Adrenal gland (tissue), 12 donors: ENCODE results near the gene NKX2-8. TPM values are rescaled to one million over a fixed set of nuclear protein-coding genes. Genes with fewer than 3 reads are reported as not detected.

Source experiments
- DNase-seq, 7 donors: peaks; one replicate each; pipeline ENCODE4 v3.0.0-alpha.2; 2019 to 2020
- H3K27ac ChIP-seq, 5 donors: fragments of 200-600 bp; sonication (generic) in 4 of 5; 1 replicate in 3 of 5; 2 replicates in 2 of 5; pipeline versions ENCODE4 v1.5.1 to v1.8.0; 2016 to 2020; ENCODE audit warnings: mild to moderate bottlenecking in 1 of 5
- H3K27me3 ChIP-seq: fragments of 200-600 bp; 2 replicates; pipeline ENCODE4 v1.8.0; 2021
- H3K36me3 ChIP-seq, 2 donors: fragments of 200-600 bp; replicated peaks in 1 of 2; 1 replicate in 1 of 2; 2 replicates in 1 of 2; pipeline versions ENCODE4 v1.5.1 to v1.8.0; 2018 to 2022
- H3K4me1 ChIP-seq, 2 donors: fragments of 200-600 bp; replicated peaks in 1 of 2; 1 replicate in 1 of 2; 2 replicates in 1 of 2; pipeline versions ENCODE4 v1.5.1 to v1.8.0; 2018 to 2021
- H3K4me3 ChIP-seq, 4 donors: fragments of 200-600 bp; sonication (generic) in 3 of 4; one replicate each; pipeline ENCODE4 v1.5.1; 2016 to 2018
- H3K9me3 ChIP-seq, 3 donors: fragments of 200-600 bp; sonication (generic) in 1 of 3; replicated peaks in 1 of 3; 1 replicate in 2 of 3; 2 replicates in 1 of 3; pipeline versions ENCODE4 v1.5.1 to v1.8.0; 2016 to 2021
- POLR2A ChIP-seq, 2 donors: fragments of 450-650 bp; IDR thresholded peaks; one replicate each; pipeline ENCODE4 v1.6.1; 2017; ENCODE audit warnings: antibody characterized with exemption in 2 of 2, mild to moderate bottlenecking in 2 of 2, moderate library complexity in 1 of 2
- WGBS, 4 donors: extraction: QIAGEN DNeasy Blood & Tissue Kit in 2 of 4; methylation state at CpG; one replicate each; pipeline versions ENCODE4 v1.1.5 to v1.1.7; 2013 to 2017; 5-methylcytosine and 5-hydroxymethylcytosine counted together
- intact Hi-C, 2 donors: fragments of 100-400 bp; cut with DNase I; formaldehyde crosslinking; loops; one replicate each; pipeline versions ENCODE4 v1.14.1 to v1.15.0; 2022 to 2023
- polyA plus RNA-seq, 3 donors: library from polyadenylated mRNA; stranded (reverse); fragments of 200-250 nt in 2 of 3; fragments of 350-450 nt in 1 of 3; fragmentation: Illumina TruSeq in 1 of 3; extraction: RNeasy Lipid Tissue Mini Kit (QIAGEN cat#74804) in 1 of 3; gene quantifications; one replicate each; pipeline ENCODE4 v1.2.3, GENCODE V29; 2013 to 2014
- total RNA-seq, 9 donors: library from RNA; depleted of rRNA in 4 of 9; stranded (reverse); fragments of >200 nt in 4 of 9; fragments of 120-200 nt in 1 of 9; fragmentation: NEBNext Ultra II Directional in 1 of 9; extraction: Animal tissue kit (Norgen Biotek cat#: 25700) in 1 of 9; gene quantifications; one replicate each; pipeline versions ENCODE4 v1.1.0 to v1.2.4, GENCODE V29; 2013 to 2023
- TF ChIP-seq, protein P1 (sequence below), 6 experiments: fragments of 450-650 bp in 4 of 6; fragments of 200-600 bp in 2 of 6; sonication (generic) in 1 of 6; IDR thresholded peaks; 1 replicate in 5 of 6; 2 replicates in 1 of 6; pipeline versions ENCODE4 v1.5.1 to v1.8.0; 2016 to 2021; ENCODE audit warnings: antibody characterized with exemption in 6 of 6, mild to moderate bottlenecking in 2 of 6, moderate library complexity in 1 of 6
- donor health status: healthy with polysubstance abuse.
- donor health status: Bipolar disorder and iron deficiency.
- donor health status: DM: yes; HTN: yes; CAD: no.
- donor health status: DM: no; HTN: no; CAD: no.
- donor health status: DM: no; HTN: no; CAD: no.
- donor health status: DM: yes; HTN: yes; CAD: no.

Gene NKX2-8
- total and polyA plus RNA-seq, 12 donors, result not detected

DNA sequence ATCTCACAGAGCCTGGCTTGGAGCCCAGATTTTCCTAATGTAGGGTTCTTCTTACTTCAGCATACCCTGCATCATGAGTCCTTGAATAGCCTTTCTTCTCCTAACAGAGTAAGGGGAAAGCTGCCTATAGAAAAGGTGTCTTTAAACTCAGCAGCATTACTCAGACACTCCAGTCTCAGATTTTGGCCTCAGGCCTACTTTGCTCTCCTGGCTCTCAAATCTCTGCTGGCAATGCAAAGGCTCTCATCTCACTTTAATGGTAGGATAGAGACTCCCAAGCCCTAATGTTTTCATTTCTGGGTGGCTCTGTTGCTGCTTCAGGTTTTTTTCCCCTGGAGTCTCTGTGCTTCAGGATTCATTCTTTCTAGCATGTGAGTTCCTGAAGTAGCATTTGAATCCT lies 9.1 kb upstream of the NKX2-8 start:
- Histone ChIP-seq H3K27ac (no peak overlapping the region), H3K27me3 (peaks cover 30% of the 10 kb centered on the region), H3K4me3 (no peak overlapping the region), H3K9me3 (no peaks in the 10 kb centered on the region), H3K36me3 (no peaks in the 10 kb centered on the region), H3K4me1 (no peaks in the 10 kb centered on the region)
- TF ChIP-seq, protein P1, sequence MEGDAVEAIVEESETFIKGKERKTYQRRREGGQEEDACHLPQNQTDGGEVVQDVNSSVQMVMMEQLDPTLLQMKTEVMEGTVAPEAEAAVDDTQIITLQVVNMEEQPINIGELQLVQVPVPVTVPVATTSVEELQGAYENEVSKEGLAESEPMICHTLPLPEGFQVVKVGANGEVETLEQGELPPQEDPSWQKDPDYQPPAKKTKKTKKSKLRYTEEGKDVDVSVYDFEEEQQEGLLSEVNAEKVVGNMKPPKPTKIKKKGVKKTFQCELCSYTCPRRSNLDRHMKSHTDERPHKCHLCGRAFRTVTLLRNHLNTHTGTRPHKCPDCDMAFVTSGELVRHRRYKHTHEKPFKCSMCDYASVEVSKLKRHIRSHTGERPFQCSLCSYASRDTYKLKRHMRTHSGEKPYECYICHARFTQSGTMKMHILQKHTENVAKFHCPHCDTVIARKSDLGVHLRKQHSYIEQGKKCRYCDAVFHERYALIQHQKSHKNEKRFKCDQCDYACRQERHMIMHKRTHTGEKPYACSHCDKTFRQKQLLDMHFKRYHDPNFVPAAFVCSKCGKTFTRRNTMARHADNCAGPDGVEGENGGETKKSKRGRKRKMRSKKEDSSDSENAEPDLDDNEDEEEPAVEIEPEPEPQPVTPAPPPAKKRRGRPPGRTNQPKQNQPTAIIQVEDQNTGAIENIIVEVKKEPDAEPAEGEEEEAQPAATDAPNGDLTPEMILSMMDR (IDR thresholded peaks at IDR 0.05), result no peak
- no peak for TF ChIP-seq POLR2A (IDR thresholded peaks at IDR 0.05)
- DNase-seq, result no peak
- intact Hi-C loops, result no loop called here

DNA sequence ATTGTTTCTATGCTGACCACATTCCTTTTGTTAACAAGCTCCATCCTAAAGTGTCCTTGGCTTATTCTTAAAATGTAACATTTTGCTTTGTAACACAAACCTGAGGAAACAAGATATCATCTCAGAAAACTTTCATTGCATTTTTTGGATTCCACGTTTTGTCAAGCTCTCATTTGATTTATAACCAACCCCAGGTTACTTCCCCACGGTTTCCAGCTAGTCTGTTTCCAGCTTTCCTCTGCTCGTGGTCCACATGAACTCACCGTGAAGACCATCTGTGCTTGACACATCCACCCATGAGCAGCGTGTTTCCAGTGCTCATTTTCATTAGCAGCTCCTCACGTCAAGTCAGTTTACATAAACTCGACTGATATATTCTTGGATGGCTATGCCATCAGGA lies 6.4 kb upstream of the NKX2-8 start:
- 12 to 15% (median 13%) methylated on average over 7 of the region's 7 CpGs for WGBS, 4 donors
- Histone ChIP-seq H3K9me3 (no peaks in the 10 kb centered on the region), H3K27ac (no peak overlapping the region), H3K4me3 (no peak overlapping the region), H3K36me3 (no peaks in the 10 kb centered on the region), H3K27me3 (peaks cover 39% of the 10 kb centered on the region), H3K4me1 (no peaks in the 10 kb centered on the region)
- intact Hi-C loops, result no loop called here
- DNase-seq, result no peak
- no peak for TF ChIP-seq POLR2A (IDR thresholded peaks at IDR 0.05)

DNA sequence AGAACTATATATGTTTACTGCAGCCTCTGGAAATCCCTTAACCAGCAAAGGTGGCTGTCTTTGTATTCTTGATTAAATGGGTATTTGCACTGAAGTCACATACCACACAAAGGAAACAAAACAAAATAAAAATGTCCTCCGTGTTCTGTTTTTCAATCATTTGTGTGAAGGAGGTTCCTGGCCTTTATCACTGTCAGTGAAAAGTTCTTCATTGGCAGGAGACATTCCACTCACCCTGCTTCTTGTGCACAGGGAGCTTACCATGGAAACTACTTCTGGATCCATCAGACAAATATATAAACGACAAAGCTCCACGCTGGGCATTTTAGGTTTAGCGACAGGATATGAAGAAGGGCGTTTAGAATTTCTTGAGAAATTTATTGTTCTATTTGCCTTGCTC lies 5.7 kb upstream of the NKX2-8 start:
- intact Hi-C loops, result no loop called here
- Histone ChIP-seq H3K4me3 (no peak overlapping the region), H3K36me3 (no peaks in the 10 kb centered on the region), H3K27me3 (peaks cover 43% of the 10 kb centered on the region), H3K27ac (no peak overlapping the region), H3K9me3 (no peaks in the 10 kb centered on the region), H3K4me1 (no peaks in the 10 kb centered on the region)
- 14 to 24% (median 17%) methylated on average over 5 of the region's 5 CpGs for WGBS, 4 donors
- TF ChIP-seq POLR2A (IDR thresholded peaks at IDR 0.05), result no peak
- TF ChIP-seq, protein P1 (IDR thresholded peaks at IDR 0.05), result no peak
- no peak for DNase-seq

DNA sequence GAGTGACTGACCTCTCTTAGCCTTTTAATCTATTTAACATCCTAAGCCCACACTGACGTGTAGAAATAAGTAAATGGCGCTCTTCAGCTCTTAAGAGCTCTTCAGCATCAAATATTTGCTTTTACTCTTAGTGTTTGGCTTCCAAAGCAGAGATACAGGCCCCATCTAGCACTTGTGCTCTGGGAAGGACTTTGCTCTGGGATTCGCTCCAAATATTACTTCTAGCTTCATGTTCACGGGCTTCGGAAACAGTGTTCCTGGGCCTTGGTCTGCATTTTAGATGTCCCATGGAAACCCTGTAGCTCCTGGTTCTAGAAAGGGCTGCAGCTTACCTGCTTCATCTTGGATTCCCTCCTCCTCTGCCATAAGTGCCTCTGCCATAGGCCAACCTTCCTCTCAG lies 2.7 kb upstream of the NKX2-8 start:
- no peak overlapping the region for H3K4me3 ChIP-seq
- intact Hi-C loops, result no loop called here
- no peak overlapping the region for H3K27ac ChIP-seq
- 49 to 59% (median 55%) methylated on average over 3 to 5 of the region's 5 CpGs for WGBS, 4 donors
- no peak for DNase-seq
- H3K27me3 ChIP-seq, result peaks cover 57% of the 10 kb centered on the region
- H3K36me3 ChIP-seq, result no peaks in the 10 kb centered on the region
- peaks cover 6 to 21% of the 10 kb centered on the region in 2 donors for H3K4me1 ChIP-seq
- H3K9me3 ChIP-seq, result no peaks in the 10 kb centered on the region
- TF ChIP-seq POLR2A (IDR thresholded peaks at IDR 0.05), result no peak
- TF ChIP-seq, protein P1 (IDR thresholded peaks at IDR 0.05), result no peak

DNA sequence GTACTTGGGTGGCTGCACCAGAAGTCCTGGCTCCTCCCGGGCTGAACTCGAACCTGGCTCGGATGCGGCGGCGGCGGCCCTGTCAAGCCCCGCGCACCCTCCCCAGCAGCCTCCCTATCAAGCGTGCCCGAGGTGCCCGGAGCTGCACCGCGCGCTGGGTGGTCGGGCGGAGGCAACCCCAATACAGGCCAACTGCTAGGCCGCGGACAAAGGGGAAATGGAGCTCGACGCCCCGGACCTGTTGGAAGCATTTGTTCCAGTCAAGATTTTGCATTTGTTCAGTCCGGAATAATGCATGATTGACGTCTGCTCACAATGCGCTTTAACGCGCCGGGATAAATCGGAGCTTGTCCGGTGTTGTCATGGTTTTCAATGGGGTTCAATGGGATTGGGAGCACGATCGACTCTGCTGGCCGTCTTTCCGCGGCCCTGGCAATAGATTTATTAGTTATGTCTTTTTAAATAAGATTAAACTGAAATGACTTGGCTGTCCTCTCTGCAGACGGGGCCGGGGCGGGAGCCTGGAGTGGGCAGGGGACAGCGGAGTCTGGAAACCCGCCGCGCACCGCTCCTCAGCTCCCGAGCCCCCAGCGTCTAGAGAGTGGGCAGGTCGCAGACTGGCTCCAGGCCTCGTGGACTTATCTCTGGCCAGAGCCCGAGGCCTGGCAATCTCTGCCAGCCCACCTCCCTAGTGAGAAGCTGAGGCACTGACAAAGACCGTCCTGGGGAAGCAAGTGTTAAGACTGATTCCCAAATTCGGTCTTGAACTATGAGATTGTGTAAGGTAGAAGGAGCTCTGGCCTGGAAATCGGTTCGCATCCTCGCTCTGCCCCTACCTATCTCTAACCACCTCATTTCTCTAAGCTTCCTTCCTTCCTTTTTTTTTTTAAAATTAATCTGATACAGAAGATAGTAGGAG lies 1.7 kb upstream of the NKX2-8 start:
- WGBS, 4 donors, result 19 to 36% (median 19%) methylated on average over 8 to 53 of the region's 53 CpGs
- H3K9me3 ChIP-seq, result no peaks in the 10 kb centered on the region
- no peaks in the 10 kb centered on the region for H3K36me3 ChIP-seq
- peaks cover 60% of the 10 kb centered on the region for H3K27me3 ChIP-seq
- TF ChIP-seq POLR2A (IDR thresholded peaks at IDR 0.05), result no peak
- TF ChIP-seq, protein P1 (IDR thresholded peaks at IDR 0.05), result no peak
- H3K4me3 ChIP-seq, result no peak overlapping the region
- no peak overlapping the region for H3K27ac ChIP-seq
- no peak for DNase-seq
- intact Hi-C loops, result no loop called here
- H3K4me1 ChIP-seq, result peaks cover 6 to 21% of the 10 kb centered on the region in 2 donors
